Endothelial cell of umbilical vein (primary cell): ENCODE data around the gene RBMS1. TPM values are rescaled to one million over a fixed set of nuclear protein-coding genes. Genes with fewer than 3 reads are reported as not detected.

Experiments used
- BruUV-seq: library from RNA; stranded (reverse); fragments of 400-500 nt; replicated peaks from 2 replicates; lab custom pipeline; 2021; lab: Mats Ljungman, UMichigan
- CTCF ChIA-PET: fragments of 300-600, 350-600 bp; sonication (Branson Sonifier 250); formaldehyde crosslinking; loops from one replicate; lab custom pipeline; 2021; ENCODE audit warnings: antibody characterized with exemption, inconsistent platforms; lab: Charles Lee
- POLR2A ChIA-PET: fragments of 300-600, 350-600 bp; sonication (Branson Sonifier 250); formaldehyde crosslinking; loops from one replicate; lab custom pipeline; 2021; ENCODE audit warnings: antibody characterized with exemption, inconsistent platforms; lab: Charles Lee
- DNase-seq: peaks from one replicate; pipeline ENCODE4 v3.0.0-alpha.2; 2011; ENCODE audit warnings: low read depth, low spot score
- FAIRE-seq: peaks from 2 replicates; lab custom pipeline; 2011; peaks lifted over from hg19 to GRCh38; lab: Jason Lieb, UNC
- H2AFZ ChIP-seq: 2 replicates; pipeline ENCODE4 v1.6.0; 2012; ENCODE audit warnings: low read depth, low read length, control low read depth, inconsistent platforms
- H3K27ac ChIP-seq: 2 replicates; pipeline ENCODE4 v1.5.1; 2011; ENCODE audit warnings: low read depth, mild to moderate bottlenecking, control low read depth, low read length, moderate library complexity; ENCODE audit not compliant: insufficient read depth
- H3K27me3 ChIP-seq, 2 experiments: 2 replicates each; pipeline versions ENCODE4 v1.6.0 to v1.6.1; 2011; ENCODE audit warnings: low read length in 2 of 2, mixed read lengths in 1 of 2; ENCODE audit not compliant: control insufficient read depth in 2 of 2, insufficient read depth in 2 of 2
- H3K36me3 ChIP-seq, 2 experiments: 2 replicates in 1 of 2; 3 replicates in 1 of 2; pipeline ENCODE4 v1.5.1; 2011; ENCODE audit warnings: low read length in 2 of 2, mild to moderate bottlenecking in 1 of 2, moderate library complexity in 1 of 2; ENCODE audit not compliant: control insufficient read depth in 2 of 2, insufficient read depth in 2 of 2; ENCODE audit errors: extremely low read depth in 1 of 2
- H3K4me1 ChIP-seq: 3 replicates; pipeline ENCODE4 v1.5.1; 2011; ENCODE audit warnings: mild to moderate bottlenecking, low read length; ENCODE audit not compliant: control insufficient read depth, insufficient read depth; ENCODE audit errors: extremely low read depth
- H3K4me2 ChIP-seq: 2 replicates; pipeline ENCODE4 v1.6.1; 2011; ENCODE audit warnings: low read length, control low read depth, mixed read lengths; ENCODE audit not compliant: insufficient read depth
- H3K4me3 ChIP-seq, 3 experiments: fragments of 200-600 bp in 1 of 3; sonication (generic), shearing (Covaris generic) in 1 of 3; replicated peaks in 1 of 3; 2 replicates each; pipeline ENCODE4 v1.5.1; 2011 to 2016; ENCODE audit warnings: control low read depth in 3 of 3, low read length in 3 of 3, mild to moderate bottlenecking in 2 of 3, inconsistent platforms in 1 of 3, low read depth in 1 of 3, moderate library complexity in 1 of 3; ENCODE audit not compliant: insufficient read depth in 1 of 3
- H3K79me2 ChIP-seq: 2 replicates; pipeline ENCODE4 v1.6.0; 2012; ENCODE audit warnings: low read length, inconsistent platforms; ENCODE audit not compliant: control insufficient read depth, insufficient read depth
- H3K9ac ChIP-seq: replicated peaks from 2 replicates; pipeline ENCODE3; 2011; ENCODE audit warnings: low read length, control low read depth; ENCODE audit not compliant: insufficient read depth; ENCODE audit errors: extremely low read depth
- H3K9me1 ChIP-seq: replicated peaks from 3 replicates; pipeline ENCODE4 v1.6.0; 2011; ENCODE audit warnings: mild to moderate bottlenecking, low read length; ENCODE audit not compliant: control insufficient read depth, insufficient read depth; ENCODE audit errors: extremely low read depth
- H3K9me3 ChIP-seq: replicated peaks from 2 replicates; pipeline ENCODE4 v1.5.1; 2012; ENCODE audit warnings: low read length, inconsistent platforms; ENCODE audit not compliant: control insufficient read depth, insufficient read depth
- H4K20me1 ChIP-seq: replicated peaks from 2 replicates; pipeline ENCODE3; 2011; ENCODE audit warnings: mild to moderate bottlenecking, low read length; ENCODE audit not compliant: control insufficient read depth, insufficient read depth; ENCODE audit errors: extremely low read depth
- EZH2 ChIP-seq: IDR thresholded peaks from 2 replicates; pipeline ENCODE4 v1.6.1; 2012; ENCODE audit warnings: borderline replicate concordance, low read depth, mild to moderate bottlenecking, moderate library complexity, low read length, inconsistent platforms; ENCODE audit not compliant: severe bottlenecking
- FOS ChIP-seq: IDR thresholded peaks from 2 replicates; pipeline ENCODE4 v1.6.1; 2011; ENCODE audit warnings: mild to moderate bottlenecking, low read length, moderate library complexity, borderline replicate concordance; ENCODE audit not compliant: insufficient read depth
- GATA2 ChIP-seq: IDR thresholded peaks from 2 replicates; pipeline ENCODE4 v1.7.0; 2011; ENCODE audit warnings: low read depth, mild to moderate bottlenecking, moderate library complexity, mixed read lengths, low read length; ENCODE audit not compliant: insufficient read length, insufficient read depth
- JUN ChIP-seq: IDR thresholded peaks from 2 replicates; pipeline ENCODE4 v1.6.1; 2011; ENCODE audit warnings: borderline replicate concordance, low read depth; ENCODE audit not compliant: insufficient read length, insufficient read depth
- MYC ChIP-seq: IDR thresholded peaks from one replicate; pipeline ENCODE4 v1.6.1; 2011; ENCODE audit warnings: mild to moderate bottlenecking, low read depth, low read length
- POLR2A ChIP-seq: IDR thresholded peaks from 2 replicates; pipeline ENCODE4 v1.6.1; 2012; ENCODE audit warnings: low read depth, mild to moderate bottlenecking, control low read depth, low read length
- POLR2AphosphoS5 ChIP-seq: IDR thresholded peaks from 2 replicates; pipeline ENCODE4 v1.6.1; 2012; ENCODE audit warnings: low read depth, mild to moderate bottlenecking, control low read depth, low read length, moderate library complexity; ENCODE audit not compliant: insufficient read depth
- dilution Hi-C: fragments of 300-500 bp; cut with MboI; formaldehyde crosslinking; loops from one replicate; pipeline ENCODE4 v1.15.0; 2019; ENCODE audit warnings: low sequenced_read_pairs; ENCODE audit not compliant: extremely low pct_ligation_motif_present
- intact Hi-C: fragments of 100-400 bp; cut with micrococcal nuclease; formaldehyde crosslinking; loops from one replicate; pipeline ENCODE4 v1.10.0; 2022
- polyA plus RNA-seq, 4 experiments: library from polyadenylated mRNA; depleted of rRNA in 3 of 4; stranded (reverse) in 3 of 4; unstranded in 1 of 4; fragments of >200 nt; gene quantifications; 2 replicates each; pipeline versions ENCODE4 v1.2.1 to v1.2.3, GENCODE V29; 2011 to 2012; ENCODE audit warnings: missing spikeins in 1 of 4
- total RNA-seq: library from RNA; stranded (reverse); gene quantifications from 2 replicates; pipeline ENCODE4 v1.2.3, GENCODE V29; 2021
- TF ChIP-seq, protein P1 (sequence below): IDR thresholded peaks from 2 replicates; pipeline ENCODE4 v1.6.1; 2011; ENCODE audit not compliant: insufficient read depth, insufficient read length
- TF ChIP-seq, protein P2 (sequence below), 2 donors: IDR thresholded peaks; 1 replicate in 1 of 2; 2 replicates in 1 of 2; pipeline ENCODE4 v1.5.1; 2011; ENCODE audit warnings: low read length in 2 of 2, mild to moderate bottlenecking in 2 of 2, moderate library complexity in 2 of 2, control low read depth in 1 of 2, inconsistent platforms in 1 of 2, low read depth in 1 of 2; ENCODE audit not compliant: insufficient read depth in 1 of 2; ENCODE audit errors: extremely low read depth in 1 of 2

The RBMS1 gene
- total and polyA plus RNA-seq, 2 donors (not counting 3 experiments of a cell fraction or from before 2014, with no cell fraction given): 60.0 to 93.3 TPM

GRCh38 chr2:160534249-160534648, 40.6 kb upstream of the RBMS1 start:
- Histone ChIP-seq H3K27me3 (no peaks in the 10 kb centered on the region), H3K27ac (no peak overlapping the region), H4K20me1 (no peaks in the 10 kb centered on the region), H3K4me3 (no peak overlapping the region), H2AFZ (no peak overlapping the region), H3K4me2 (no peak overlapping the region), H3K36me3 (no peaks in the 10 kb centered on the region), H3K9me1 (no peaks in the 10 kb centered on the region), H3K9me3 (no peaks in the 10 kb centered on the region), H3K4me1 (no peaks in the 10 kb centered on the region), H3K79me2 (no peaks in the 10 kb centered on the region), H3K9ac (no peak overlapping the region)
- ChIA-PET POLR2A (no interaction called here), CTCF (interaction anchor here (0.6 to 1.2 kb wide), 3 partner anchors 17 to 436 kb away, joined by 3 to 4 read pairs (median 3); no protein-coding TSS in a partner anchor)
- no TSS peak for BruUV-seq
- TF ChIP-seq, protein P1, sequence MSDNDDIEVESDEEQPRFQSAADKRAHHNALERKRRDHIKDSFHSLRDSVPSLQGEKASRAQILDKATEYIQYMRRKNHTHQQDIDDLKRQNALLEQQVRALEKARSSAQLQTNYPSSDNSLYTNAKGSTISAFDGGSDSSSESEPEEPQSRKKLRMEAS: no peak
- TF ChIP-seq MYC: no peak
- TF ChIP-seq, protein P2, sequence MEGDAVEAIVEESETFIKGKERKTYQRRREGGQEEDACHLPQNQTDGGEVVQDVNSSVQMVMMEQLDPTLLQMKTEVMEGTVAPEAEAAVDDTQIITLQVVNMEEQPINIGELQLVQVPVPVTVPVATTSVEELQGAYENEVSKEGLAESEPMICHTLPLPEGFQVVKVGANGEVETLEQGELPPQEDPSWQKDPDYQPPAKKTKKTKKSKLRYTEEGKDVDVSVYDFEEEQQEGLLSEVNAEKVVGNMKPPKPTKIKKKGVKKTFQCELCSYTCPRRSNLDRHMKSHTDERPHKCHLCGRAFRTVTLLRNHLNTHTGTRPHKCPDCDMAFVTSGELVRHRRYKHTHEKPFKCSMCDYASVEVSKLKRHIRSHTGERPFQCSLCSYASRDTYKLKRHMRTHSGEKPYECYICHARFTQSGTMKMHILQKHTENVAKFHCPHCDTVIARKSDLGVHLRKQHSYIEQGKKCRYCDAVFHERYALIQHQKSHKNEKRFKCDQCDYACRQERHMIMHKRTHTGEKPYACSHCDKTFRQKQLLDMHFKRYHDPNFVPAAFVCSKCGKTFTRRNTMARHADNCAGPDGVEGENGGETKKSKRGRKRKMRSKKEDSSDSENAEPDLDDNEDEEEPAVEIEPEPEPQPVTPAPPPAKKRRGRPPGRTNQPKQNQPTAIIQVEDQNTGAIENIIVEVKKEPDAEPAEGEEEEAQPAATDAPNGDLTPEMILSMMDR (IDR thresholded peaks at IDR 0.05; ENCODE audit: extremely low read depth in 1 of 2, insufficient read depth in 1 of 2, low read depth in 1 of 2, low read length in 2 of 2): no peak
- TF ChIP-seq POLR2AphosphoS5: no peak
- TF ChIP-seq GATA2: no peak
- no peak for TF ChIP-seq EZH2
- no peak for TF ChIP-seq POLR2A
- TF ChIP-seq JUN: no peak
- TF ChIP-seq FOS: no peak
- dilution Hi-C loops: no loop called here
- intact Hi-C loops: no loop called here
- FAIRE-seq (no peak), DNase-seq (no peak)
